HG03045 (cell line): ENCODE results near the gene ZNF414.
"Not testable (repeated sequence)": the region's sequence is repeated elsewhere in the genome, so short reads cannot be mapped to it uniquely, and the experiment has no call there.

Source experiments
- ATAC-seq: cut with Tn5 transposase; IDR thresholded peaks from one replicate; pipeline ENCODE4 v1.9.1; 2021; ENCODE audit warnings: mild to moderate bottlenecking, moderate library complexity; ENCODE audit not compliant: unreplicated experiment

Gene ZNF414

GRCh38 chr19:8513687-8514504 is at the start of gene ZNF414:
Gene ZNF414 (minus strand): TSS chr19:8514167. CDS start chr19:8514046, 121 bp downstream.
- peak; percentile 81 for ATAC-seq

- no peak for ATAC-seq
These were observed 47.3 kb upstream of the ZNF414 start for GRCh38 chr19:8561075-8561764.

GRCh38 chr19:8558325-8558724 is 44.4 kb upstream of the ZNF414 start:
- ATAC-seq: no peak

- ATAC-seq: no peak
These were observed 43.8 kb upstream of the ZNF414 start for GRCh38 chr19:8557642-8558238.

GRCh38 chr19:8553729-8554128 is 39.8 kb upstream of the ZNF414 start:
- not testable (repeated sequence) for ATAC-seq

GRCh38 chr19:8552810-8553209 is 38.8 kb upstream of the ZNF414 start:
- ATAC-seq: no peak

GRCh38 chr19:8550070-8550469 is 36.1 kb upstream of the ZNF414 start:
- no peak for ATAC-seq

GRCh38 chr19:8545743-8546142 is 31.8 kb upstream of the ZNF414 start:
- ATAC-seq: no peak

GRCh38 chr19:8544168-8544567 is 30.2 kb upstream of the ZNF414 start:
- no peak for ATAC-seq

GRCh38 chr19:8539621-8540149 is 25.7 kb upstream of the ZNF414 start:
- ATAC-seq: no peak

GRCh38 chr19:8537099-8537498 is 23.1 kb upstream of the ZNF414 start:
- no peak for ATAC-seq

- ATAC-seq: no peak
These were observed 22.3 kb upstream of the ZNF414 start for GRCh38 chr19:8536282-8536681.

- no peak for ATAC-seq
These were observed 18.3 kb upstream of the ZNF414 start for GRCh38 chr19:8532225-8532624.

- no peak for ATAC-seq
These were observed 17.5 kb upstream of the ZNF414 start for GRCh38 chr19:8531470-8531869.

GRCh38 chr19:8530061-8530679 is 16.2 kb upstream of the ZNF414 start:
- no peak for ATAC-seq

- ATAC-seq: no peak
These were observed 15.5 kb upstream of the ZNF414 start for GRCh38 chr19:8529369-8530006.

GRCh38 chr19:8528500-8528899 is 14.5 kb upstream of the ZNF414 start:
- ATAC-seq: no peak

GRCh38 chr19:8526345-8527091 is 12.6 kb upstream of the ZNF414 start:
- ATAC-seq: no peak

- no peak for ATAC-seq
These were observed 11.4 kb upstream of the ZNF414 start for GRCh38 chr19:8525401-8525684.

GRCh38 chr19:8519388-8519787 is 5.4 kb upstream of the ZNF414 start:
- ATAC-seq: no peak
